ENCODE results near the gene CNOT10.

The CNOT10 gene

DNA sequence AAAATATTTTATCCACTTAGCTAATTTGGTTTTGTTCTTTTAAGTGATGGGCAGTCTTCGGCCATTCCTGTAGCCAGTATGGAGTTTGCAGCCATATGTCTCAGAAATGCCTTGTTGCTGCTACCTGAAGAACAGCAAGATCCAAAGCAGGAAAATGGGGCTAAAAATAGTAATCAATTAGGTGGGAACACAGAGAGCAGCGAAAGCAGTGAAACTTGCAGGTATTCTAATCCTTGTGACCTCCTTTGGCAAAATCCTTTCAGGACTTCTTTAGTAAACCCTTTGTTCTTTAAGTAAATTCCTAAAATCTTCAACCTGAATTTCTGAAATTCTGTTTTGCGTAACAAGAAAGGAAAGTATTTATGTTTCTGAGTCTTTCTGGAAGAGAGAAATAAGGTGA is 49.8 kb downstream of the CNOT10 start:
- no peak for TF ChIP-seq EGR1 (IDR thresholded peaks at IDR 0.05)
- TF ChIP-seq YY1 (IDR thresholded peaks at IDR 0.05; ENCODE audit: low read depth), result no peak
- no peak for TF ChIP-seq TEAD4 (IDR thresholded peaks at IDR 0.05)
- no peak for TF ChIP-seq NFIC (IDR thresholded peaks at IDR 0.05)
- TF ChIP-seq, protein P1, sequence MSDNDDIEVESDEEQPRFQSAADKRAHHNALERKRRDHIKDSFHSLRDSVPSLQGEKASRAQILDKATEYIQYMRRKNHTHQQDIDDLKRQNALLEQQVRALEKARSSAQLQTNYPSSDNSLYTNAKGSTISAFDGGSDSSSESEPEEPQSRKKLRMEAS (IDR thresholded peaks at IDR 0.05), result no peak

DNA sequence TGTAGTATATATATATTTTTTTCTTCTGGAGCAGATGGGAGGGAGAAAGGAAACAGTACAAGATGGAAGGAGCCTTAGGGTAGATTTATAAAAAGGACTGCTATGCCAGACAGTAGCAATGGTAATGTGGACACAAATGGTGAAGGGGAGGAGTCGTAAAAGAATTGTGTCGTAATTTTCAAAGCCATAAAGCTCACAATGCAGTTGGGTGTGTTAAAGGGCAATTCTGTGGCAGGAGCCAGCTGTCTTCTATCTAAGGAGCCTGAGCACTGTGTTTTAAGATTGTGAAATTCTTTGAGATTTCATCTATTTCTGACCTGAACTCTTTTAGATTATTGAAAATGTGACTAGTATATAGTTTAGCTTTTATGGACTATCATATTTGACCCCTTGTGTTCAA is 58.9 kb downstream of the CNOT10 start:
- TF ChIP-seq EGR1 (IDR thresholded peaks at IDR 0.05) (no peak), FOXM1 (IDR thresholded peaks at IDR 0.05; ENCODE audit: borderline replicate concordance, low read depth) (no peak), ZBTB7A (IDR thresholded peaks at IDR 0.05; ENCODE audit: low read depth) (no peak), CREB1 (IDR thresholded peaks at IDR 0.05; ENCODE audit: low read depth) (no peak), CEBPB (IDR thresholded peaks at IDR 0.05) (no peak)

DNA sequence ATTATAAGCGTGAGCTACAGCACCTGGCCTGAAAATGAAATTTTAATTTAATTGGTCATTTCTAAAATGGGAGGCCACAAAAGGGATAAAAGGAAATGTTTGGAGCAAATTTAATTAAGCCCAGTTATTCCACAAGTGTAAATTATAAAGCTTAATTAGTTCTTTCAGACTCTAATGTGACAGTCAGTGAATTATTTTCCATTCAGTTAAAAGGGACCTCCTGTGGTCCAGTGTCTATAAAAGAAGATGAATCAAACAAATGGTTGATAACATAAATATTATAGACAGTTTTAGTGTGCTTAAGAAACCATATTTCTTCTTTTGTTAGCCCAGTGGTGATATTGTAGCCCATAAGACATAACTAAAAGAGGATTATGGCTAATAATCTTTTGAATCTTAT is 66.4 kb downstream of the CNOT10 start:
- TF ChIP-seq EGR1 (IDR thresholded peaks at IDR 0.05), result no peak
- TF ChIP-seq, protein P2, sequence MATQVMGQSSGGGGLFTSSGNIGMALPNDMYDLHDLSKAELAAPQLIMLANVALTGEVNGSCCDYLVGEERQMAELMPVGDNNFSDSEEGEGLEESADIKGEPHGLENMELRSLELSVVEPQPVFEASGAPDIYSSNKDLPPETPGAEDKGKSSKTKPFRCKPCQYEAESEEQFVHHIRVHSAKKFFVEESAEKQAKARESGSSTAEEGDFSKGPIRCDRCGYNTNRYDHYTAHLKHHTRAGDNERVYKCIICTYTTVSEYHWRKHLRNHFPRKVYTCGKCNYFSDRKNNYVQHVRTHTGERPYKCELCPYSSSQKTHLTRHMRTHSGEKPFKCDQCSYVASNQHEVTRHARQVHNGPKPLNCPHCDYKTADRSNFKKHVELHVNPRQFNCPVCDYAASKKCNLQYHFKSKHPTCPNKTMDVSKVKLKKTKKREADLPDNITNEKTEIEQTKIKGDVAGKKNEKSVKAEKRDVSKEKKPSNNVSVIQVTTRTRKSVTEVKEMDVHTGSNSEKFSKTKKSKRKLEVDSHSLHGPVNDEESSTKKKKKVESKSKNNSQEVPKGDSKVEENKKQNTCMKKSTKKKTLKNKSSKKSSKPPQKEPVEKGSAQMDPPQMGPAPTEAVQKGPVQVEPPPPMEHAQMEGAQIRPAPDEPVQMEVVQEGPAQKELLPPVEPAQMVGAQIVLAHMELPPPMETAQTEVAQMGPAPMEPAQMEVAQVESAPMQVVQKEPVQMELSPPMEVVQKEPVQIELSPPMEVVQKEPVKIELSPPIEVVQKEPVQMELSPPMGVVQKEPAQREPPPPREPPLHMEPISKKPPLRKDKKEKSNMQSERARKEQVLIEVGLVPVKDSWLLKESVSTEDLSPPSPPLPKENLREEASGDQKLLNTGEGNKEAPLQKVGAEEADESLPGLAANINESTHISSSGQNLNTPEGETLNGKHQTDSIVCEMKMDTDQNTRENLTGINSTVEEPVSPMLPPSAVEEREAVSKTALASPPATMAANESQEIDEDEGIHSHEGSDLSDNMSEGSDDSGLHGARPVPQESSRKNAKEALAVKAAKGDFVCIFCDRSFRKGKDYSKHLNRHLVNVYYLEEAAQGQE (IDR thresholded peaks at IDR 0.05; ENCODE audit: low read depth), result no peak
- no peak for TF ChIP-seq YY1 (IDR thresholded peaks at IDR 0.05; ENCODE audit: low read depth)
- TF ChIP-seq RAD21 (IDR thresholded peaks at IDR 0.05; ENCODE audit: low read depth), result no peak
- no peak for TF ChIP-seq TAF1 (IDR thresholded peaks at IDR 0.05; ENCODE audit: low read depth)
- TF ChIP-seq EP300 (IDR thresholded peaks at IDR 0.05; ENCODE audit: borderline replicate concordance), result no peak
- no peak for TF ChIP-seq ZBTB7A (IDR thresholded peaks at IDR 0.05; ENCODE audit: low read depth)
- no peak for TF ChIP-seq TCF12 (IDR thresholded peaks at IDR 0.05; ENCODE audit: low read depth)
- TF ChIP-seq CEBPB (IDR thresholded peaks at IDR 0.05), result no peak
- no peak for TF ChIP-seq NFIC (IDR thresholded peaks at IDR 0.05)
- TF ChIP-seq, protein P1 (IDR thresholded peaks at IDR 0.05), result no peak
- TF ChIP-seq TEAD4 (IDR thresholded peaks at IDR 0.05), result no peak
- TF ChIP-seq FOXM1 (IDR thresholded peaks at IDR 0.05; ENCODE audit: borderline replicate concordance, low read depth), result no peak

DNA sequence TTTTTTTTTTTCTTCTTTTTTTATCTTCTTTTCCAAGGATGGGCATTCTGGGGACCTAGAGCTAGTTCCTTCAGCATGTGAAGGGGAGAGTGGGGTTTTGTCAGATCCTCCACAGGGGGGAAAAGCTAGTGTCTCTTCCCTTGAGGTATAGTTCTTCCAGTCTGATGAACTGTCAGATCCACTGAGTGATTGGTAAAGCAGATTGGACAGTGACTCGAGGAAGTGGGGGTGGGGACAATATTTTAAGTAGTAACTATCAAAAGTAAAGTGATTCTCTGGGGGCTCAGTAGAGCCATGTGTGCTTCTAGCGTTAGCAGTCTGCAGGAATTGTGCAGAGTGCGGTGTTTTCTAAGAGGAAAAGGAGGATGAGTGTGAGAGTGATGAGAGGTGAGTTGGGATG is 70.8 kb downstream of the CNOT10 start:
- TF ChIP-seq, protein P2 (IDR thresholded peaks at IDR 0.05; ENCODE audit: low read depth), result no peak
- TF ChIP-seq, protein P3, sequence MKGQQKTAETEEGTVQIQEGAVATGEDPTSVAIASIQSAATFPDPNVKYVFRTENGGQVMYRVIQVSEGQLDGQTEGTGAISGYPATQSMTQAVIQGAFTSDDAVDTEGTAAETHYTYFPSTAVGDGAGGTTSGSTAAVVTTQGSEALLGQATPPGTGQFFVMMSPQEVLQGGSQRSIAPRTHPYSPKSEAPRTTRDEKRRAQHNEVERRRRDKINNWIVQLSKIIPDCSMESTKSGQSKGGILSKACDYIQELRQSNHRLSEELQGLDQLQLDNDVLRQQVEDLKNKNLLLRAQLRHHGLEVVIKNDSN (IDR thresholded peaks at IDR 0.05), result no peak
- TF ChIP-seq EP300 (IDR thresholded peaks at IDR 0.05; ENCODE audit: borderline replicate concordance), result no peak
- no peak for TF ChIP-seq TEAD4 (IDR thresholded peaks at IDR 0.05)
- TF ChIP-seq CEBPB (IDR thresholded peaks at IDR 0.05), result no peak
- TF ChIP-seq, protein P1 (IDR thresholded peaks at IDR 0.05), result no peak
- TF ChIP-seq ZBTB7A (IDR thresholded peaks at IDR 0.05; ENCODE audit: low read depth), result no peak

DNA sequence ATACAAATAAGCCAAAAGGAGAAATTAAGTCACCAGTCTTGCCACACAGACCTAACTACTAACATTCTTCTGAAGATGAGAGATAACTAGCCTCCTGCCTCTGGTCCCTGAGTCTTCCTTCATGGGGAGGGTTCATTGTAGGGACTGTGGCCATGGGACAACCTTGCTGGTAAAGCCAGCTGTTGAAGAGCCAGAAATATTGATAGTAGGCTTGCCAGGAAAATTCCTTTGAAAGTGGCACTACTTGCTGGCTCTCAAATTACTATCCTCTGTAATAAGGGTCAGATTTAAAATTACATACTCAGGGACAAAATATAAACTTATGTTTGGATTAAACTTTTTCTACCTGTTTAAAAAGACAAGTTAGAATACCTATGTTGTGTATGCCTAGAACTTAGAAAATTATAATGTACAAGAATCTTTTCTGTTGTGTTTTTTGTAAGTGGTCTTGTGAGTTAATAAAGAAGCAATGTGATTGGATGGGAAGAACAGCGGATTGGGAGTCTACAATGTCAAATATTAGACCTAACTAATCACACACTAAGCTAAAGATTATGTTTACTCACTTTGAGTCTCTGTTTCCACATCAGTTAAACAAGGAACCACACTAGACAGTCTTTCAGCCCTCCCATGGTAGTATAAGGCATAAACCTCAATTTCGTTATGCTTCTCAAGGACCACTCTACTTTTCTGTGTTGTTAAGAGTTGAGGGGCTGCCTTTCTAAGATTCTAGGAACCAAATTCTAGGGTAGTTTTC is 72.8 kb downstream of the CNOT10 start:
- no peak for TF ChIP-seq YY1 (IDR thresholded peaks at IDR 0.05; ENCODE audit: low read depth)
- TF ChIP-seq, protein P3 (IDR thresholded peaks at IDR 0.05), result no peak
- TF ChIP-seq, protein P1 (IDR thresholded peaks at IDR 0.05), result no peak
- TF ChIP-seq CREB1 (IDR thresholded peaks at IDR 0.05; ENCODE audit: low read depth), result no peak
- no peak for TF ChIP-seq NFIC (IDR thresholded peaks at IDR 0.05)
- no peak for TF ChIP-seq TCF12 (IDR thresholded peaks at IDR 0.05; ENCODE audit: low read depth)
- no peak for TF ChIP-seq FOXM1 (IDR thresholded peaks at IDR 0.05; ENCODE audit: borderline replicate concordance, low read depth)
- no peak for TF ChIP-seq EGR1 (IDR thresholded peaks at IDR 0.05)
- TF ChIP-seq TAF1 (IDR thresholded peaks at IDR 0.05; ENCODE audit: low read depth), result no peak
- TF ChIP-seq RAD21 (IDR thresholded peaks at IDR 0.05; ENCODE audit: low read depth), result no peak
- no peak for TF ChIP-seq EP300 (IDR thresholded peaks at IDR 0.05; ENCODE audit: borderline replicate concordance)
- TF ChIP-seq, protein P2 (IDR thresholded peaks at IDR 0.05; ENCODE audit: low read depth), result no peak
- TF ChIP-seq TEAD4 (IDR thresholded peaks at IDR 0.05), result no peak
